Embryonic facial prominence (tissue), 1 donor: ENCODE measurements around the gene C10orf71.

ENCODE experiments used
- DNase-seq: peaks from one replicate; pipeline ENCODE4 v3.0.0-alpha.2; 2016; ENCODE audit errors: extremely low spot score

Gene C10orf71

DNA sequence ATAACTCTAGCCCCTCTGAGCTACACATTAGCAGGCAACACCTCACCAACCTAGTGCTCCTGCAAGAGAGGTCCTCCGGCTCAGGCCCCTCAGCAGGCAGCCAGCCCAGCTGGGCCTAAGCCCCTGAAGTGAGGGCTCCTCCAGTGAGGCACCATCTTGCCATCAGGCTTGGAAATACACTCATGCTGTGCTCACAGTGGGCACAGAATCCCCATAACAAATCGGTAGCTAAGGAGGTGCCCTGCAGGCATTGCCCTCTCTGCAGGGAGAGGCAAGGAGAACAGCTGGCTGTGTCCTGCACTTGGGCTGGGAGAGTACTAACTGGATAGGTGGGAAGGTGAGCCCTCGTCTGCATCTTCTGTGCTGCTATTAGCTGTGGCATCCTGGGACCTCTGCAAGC lies 3.7 kb upstream of the C10orf71 start:
- DNase-seq = no peak

DNA sequence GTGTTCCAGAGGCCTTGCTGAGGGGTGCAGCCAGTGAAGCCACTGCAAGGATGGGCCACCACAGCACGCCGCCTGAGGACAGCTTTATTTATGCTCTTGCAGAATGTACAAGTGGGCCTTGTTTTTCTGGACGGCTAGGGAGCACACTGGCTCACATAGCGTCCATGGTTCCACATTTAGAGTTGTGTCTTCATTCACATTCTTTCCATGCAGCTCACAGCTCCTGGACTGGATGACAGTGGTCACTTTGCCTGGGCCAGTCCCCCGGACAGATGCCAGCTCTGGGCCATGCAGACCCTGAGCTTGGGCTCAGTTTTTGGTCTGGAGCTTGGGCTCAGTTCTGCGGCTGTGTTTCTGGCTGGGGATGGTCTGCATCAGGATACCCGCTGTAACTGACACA lies 2.6 kb upstream of the C10orf71 start:
- DNase-seq = no peak

DNA sequence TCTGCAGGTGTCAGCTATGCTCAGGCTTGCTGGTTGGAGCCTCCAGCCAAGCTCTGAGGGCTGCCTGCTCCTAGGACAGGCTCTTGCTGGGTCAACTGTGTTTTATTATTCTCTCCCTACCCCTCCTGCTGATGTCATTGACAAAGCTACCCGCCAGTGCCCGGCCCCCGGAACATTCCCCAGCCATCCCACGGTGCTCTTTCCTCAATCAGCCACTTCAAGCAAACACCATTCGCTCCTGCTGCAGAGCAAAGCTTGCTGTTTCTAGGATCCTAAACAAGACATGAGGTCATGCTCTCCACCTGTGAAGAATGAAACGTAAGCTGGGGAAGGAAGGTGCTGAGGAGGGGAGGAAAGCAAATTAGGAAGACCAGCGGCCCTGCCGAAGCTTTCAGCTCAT lies 2.1 kb upstream of the C10orf71 start:
- DNase-seq = no peak

DNA sequence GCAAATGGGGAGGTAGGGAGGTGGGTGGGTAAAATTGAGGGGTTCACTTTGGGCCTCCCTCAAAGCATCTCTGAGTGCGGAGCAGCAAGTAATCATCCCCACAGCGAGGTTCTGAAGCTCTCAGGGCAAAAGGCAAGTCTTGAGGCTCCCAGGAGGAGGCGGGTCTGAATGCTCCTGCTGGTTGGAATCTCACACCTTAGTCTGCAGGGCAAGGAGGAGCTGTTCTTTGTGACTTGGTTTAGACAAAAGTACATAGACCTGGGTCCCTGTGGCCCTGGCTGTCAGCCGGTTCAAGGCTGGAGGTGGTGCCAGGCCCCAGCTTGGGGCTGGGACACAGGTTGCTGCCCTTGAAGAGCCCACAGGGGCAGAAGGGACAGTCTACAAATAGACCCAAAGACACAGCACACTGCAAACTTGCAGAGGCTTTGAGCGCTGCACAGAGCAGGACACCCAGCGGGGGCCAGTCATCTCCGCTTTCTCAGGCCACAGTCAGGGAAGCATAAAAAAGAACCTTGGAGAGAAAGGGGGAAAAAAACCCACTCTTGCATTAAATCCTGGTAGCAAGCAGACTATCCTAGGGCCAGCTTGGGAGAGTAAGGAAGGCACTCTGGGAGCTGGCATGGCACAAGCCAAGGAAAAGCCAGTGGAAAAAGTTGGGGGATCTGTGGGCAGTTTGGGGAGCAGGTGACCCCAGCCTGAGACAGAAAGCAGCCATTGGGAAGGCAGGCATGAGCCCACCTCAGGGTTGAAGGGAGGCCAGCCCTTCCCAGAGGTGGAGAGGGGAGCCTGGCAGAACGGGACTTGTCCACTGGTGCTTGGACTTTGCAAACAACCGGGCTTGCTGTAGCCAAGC lies 926 bp upstream of the C10orf71 start:
- no peak for DNase-seq

DNA sequence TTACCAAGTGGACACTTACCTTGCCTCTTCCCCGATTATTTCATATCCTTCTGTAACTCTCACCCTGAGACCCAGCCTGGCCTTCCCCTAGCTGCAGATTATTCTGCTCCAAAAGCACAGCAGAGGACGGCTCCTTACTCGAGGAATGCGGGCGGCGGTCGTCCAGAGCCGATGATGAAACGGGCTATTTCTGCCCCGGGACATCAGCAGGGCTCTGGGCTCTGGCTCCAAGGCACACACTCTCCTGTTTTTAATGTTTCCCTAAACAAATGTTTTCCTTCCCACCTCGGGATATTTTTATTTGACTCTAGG lies 343 bp upstream of the C10orf71 start:
- no peak for DNase-seq

DNA sequence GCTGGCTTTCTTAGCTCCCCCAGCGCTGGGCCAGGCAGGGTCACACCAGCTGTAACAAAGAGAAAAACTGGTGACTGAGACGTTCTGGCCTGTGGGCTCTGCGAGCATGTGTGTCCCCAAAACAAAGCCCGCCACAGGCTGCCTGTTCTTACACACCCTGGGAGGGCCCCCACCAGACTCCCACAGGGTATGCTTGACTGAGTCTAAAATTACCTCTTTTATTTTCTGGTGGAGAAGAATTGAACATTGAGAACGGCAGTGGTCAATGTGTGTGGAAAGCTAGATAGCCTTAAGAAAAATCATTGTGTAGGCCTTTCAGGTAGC lies 808 bp downstream of the C10orf71 start:
- DNase-seq = no peak

DNA sequence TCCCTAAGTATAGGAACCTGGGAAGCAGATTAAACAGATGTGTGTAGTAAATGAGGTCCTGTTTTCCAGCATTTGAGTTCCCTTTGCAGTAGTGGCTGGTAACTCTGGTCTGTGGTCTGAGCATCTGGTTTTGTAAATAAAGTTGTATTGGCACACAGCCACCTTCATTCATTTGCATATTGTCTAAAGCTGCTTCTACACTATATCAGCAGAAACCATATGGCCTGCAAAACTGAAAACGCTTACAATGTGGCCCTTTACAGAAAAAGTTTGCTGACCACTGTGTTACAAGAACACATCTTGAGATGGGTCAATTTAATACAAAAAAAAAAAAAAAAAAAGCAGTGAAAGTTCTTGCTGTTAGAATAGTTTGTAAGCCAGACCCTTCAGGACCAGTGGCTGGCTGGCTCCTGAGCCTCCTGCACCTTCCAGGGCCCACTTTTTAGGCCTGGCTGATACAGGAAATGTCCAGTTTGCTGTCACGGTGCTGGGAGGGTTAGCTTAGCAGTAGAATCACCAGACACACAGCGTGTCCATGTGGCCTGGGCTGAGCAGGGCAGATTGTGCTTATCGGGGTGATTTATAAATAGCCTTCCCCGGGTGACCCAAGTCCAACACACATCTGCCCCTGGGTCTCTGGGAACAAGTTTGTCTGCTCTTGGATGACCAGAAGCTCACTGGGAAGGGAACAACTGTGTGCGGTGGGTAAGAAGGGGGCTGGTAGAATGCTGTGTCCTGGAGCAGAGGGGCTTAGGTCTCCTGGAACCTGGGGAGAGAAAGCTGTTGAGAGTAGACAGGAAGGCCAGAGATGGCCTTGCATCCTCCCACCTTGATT lies 1.4 kb downstream of the C10orf71 start:
- no peak for DNase-seq

DNA sequence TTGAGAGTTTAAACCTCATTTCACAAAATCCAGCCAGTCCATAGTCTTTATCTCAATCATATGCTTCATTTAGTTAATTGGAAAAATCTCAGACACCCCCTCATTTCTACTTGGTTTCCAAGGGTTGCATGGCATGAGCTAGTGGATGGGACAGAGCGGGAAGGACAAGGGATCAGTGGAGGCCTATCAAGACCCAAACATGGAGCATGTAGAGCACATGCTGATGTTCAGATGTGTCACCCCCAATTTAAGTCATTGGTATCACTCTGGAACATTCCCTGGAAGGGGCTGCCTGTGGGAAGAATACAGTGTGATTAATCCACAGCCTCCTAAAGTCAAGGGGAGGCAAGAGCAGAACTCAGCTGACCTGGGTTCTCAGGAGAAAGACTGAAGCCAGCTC lies 2.3 kb downstream of the C10orf71 start:
- DNase-seq = no peak

DNA sequence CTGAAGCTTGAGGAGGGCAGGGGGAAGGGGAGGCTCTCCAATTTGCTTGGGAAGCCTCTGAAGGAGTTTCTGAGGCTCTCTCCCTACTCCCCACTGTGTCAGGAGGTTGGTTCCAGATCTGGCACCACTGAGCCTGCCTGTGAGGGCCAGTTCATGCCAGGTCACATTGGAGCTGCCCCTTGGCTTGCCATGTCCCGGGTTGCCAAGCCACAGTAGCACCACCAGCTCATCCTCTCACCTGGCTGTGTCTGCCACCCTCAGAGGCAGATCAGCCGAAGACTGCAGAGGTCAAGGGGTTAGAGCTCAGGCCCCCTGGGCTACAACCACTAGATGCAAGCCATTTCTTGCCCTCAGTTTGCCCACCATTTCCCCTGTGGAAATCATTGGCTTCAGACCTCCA lies 3.1 kb downstream of the C10orf71 start:
- DNase-seq = no peak

DNA sequence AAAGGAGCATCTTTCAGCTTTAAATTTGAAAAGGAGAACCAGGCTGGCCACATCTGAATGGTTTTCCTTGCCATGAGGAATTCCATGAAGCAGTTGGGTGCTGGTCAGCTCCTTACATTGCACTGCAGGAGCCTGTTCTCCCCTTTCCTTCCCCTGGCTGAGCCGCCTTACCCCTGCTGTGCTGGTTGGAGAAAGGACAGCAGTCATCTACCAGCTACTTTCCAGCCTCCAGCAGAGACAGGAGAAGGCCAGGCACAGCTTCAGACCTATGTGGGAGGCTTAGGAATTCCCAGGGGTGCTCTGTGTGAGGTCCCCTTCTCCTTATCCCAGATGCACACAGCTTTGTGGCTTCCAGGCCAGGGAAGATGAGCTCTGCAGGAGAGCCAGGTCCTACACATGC lies 4.7 kb downstream of the C10orf71 start:
- no peak for DNase-seq

DNA sequence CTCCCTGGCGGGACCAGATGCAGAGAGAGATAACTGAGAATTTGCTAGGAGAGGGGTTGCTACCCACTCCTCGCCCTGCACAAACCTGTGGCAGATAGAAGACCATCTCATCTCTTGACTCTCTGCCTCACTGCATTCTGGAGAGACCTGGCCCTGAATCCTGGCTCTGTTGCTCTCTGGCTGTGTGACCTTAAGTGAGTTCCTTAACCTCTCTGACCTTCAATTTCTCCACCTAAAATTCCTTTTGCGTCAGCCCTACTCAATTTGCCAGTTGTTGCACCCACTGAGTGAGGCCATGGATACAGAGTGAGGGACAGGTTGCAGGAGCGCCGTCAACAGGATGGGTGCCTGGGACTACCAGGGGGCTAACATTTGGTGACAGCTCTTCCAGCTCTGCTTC lies 5.2 kb downstream of the C10orf71 start:
- no peak for DNase-seq

DNA sequence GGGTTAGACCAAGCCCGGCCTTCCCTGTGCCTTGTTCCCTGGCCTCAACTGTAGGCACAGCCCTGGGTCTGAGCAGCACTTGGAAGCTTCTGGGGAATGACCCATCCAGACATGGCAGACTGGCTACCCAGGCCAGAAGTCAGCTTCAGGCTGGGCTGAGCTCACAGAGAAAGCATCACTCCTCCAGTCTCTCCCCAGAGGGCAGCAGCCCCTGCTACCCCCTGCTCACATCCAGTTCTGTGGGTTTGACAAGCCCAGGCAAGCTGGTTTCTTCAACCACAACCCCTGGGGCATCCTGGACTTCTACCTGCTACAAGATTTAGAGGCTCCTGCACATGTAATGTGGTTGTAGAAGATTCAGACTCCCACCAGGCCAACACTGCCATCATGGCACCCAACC lies 9.0 kb downstream of the C10orf71 start:
- no peak for DNase-seq

DNA sequence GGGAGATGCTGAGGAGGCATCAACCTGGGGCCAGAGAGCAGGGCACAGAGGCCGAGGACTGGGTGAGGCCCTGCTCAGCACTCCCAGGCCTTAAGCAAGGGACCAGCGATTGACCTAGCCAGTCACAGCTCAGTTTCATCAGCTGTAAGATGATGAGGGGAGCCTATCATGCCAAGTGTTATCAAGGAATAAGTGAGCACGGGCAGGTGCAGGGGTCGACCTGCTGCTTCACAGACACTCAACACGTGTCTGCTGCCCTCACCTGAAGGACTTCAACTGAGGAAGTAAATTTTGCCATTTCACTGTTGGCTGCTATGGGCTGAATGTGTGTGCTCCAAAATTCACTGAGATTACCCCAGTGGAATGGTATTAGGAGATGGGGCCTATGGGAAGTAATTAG lies 9.9 kb downstream of the C10orf71 start:
- no peak for DNase-seq

DNA sequence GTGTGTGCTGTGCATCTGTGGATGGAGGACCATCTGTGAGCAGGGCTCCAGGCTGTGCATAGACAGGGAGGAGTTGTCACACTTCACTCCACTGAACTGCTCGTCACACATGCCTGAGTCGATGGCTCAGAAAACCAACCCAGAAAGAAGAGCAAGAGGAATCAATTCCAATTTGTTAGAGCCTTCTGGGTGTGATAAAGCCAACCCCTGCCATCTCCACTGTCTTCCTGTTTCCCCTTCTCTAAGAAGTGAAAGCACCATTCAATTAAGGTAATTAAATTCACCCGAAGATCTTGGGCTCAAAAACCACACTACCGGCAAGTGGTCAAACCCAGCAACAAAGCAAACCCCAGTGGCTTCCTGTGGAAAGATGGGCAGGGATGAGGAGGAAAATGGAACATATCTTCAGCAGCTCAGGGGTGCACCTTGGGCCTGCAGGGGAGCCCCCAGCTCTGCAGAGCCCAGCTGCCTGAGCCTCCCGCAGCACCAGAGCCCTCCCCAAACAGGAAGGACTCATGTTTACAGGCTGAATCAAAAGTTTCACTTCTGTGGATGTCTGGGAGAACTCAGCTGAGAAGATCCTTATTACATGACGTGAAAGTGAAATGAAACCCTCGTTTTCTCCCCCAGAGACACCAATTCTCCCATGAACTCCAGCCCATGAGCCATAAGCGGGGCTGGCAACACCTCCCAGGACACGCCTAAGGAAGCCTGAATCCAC lies 10.9 kb downstream of the C10orf71 start:
- no peak for DNase-seq

DNA sequence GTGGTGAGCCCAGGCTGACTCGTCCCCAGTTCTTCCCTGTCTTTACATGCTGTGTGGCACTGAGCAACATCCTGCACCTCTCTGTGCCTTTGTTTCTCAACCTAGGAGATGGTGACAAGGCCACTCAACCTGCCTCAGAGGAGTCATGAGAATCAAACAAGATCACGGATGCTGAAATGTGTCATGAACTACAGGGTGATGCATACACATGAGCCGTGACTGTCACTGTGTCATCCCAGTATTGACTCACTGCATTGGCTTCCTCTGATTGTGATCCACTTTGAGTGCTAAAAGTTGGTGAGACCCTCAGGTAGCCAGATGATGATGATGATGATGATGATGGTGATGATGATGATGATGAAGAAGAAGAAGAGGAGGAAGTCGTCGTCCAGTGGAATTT lies 11.5 kb downstream of the C10orf71 start:
- no peak for DNase-seq

DNA sequence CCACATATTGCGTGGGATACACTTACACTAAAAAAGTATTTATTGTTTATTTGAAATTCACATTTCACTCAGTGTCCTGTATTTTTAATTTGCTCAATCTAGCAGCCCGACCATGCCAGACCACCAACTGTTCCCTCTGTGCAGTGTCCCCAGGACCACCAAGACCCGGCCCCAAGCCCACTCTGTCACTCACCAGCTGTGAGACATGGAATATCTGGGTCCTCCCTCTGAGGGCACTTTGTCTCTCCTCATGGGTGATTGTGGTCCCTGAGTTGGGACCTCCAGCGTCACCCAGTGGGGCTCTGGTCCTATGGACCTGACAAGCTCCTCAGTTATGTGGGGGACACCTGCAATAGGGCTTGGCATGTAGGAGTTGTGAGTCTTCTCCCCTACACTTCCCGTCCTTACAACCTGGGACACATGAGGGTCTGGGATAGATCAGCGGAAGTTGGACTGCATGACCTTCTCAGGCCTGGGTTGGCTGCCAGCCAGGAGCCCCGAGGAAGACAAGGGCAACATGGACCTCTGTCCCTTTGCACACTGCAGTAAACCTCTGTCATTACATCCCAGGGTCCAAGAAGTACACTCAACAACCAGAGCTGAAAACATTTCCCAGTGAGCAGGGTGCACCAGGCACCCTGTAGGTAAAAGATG lies 12.1 kb downstream of the C10orf71 start:
- no peak for DNase-seq

DNA sequence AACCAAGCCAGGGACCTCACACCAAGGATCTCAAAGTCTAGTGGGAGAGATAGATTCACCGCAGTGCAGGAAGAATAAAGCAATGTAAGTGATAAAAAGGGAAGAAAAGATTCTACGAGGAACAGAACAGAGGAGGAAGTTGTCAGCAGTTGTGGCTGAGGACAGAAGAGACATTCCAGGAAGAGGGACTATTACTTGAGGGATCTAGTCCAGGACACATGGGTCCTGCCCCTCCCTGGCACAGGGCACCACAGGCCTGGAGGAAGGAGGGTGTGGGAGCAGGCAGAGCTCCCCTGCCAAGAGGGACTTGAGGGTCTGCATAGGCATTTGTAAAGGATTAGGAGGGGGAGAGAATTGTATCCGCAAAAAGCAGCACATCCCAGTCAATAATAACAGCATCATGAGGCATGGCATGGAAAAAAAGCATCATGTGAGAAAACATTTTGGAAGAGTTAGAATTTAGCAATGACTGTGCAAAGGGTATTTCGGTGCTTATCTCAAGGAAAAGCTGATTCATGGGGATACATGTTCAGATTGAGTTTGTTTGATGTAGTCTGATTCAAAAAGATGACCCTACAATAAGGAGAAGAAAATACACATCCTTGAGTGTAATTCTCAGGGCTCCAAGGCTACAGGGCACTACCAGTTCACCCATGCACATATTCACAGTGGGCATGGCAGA lies 12.7 kb downstream of the C10orf71 start:
- DNase-seq = no peak

DNA sequence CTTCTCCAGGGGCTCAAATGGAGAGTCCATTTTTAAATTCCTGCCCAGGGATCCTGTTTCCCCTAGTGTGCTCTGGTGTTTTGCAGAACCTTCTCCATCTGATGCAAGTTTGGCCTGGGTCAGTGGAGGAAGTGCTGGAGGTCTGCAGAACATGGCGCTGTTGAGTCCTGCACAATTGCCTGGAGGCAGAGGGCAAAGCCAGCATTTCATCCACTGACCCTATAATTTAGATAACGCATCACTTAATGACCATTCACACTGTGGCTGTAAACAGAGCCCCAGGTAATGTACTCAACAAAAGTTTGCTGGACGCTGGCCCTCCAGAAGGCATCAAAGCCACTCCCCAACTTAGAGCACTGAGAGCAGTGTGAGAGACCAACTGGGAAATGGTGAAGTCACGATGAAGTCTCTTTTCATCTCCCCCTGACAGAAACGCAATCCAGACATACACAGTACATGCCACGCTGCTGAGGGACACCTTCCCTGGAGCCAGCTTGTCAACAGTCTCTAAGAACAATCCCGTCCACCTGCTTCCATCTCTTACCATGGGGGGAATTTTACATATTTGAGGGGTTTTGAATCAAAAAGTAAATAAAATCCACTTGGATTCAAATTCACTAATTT lies 13.4 kb downstream of the C10orf71 start:
- no peak for DNase-seq

DNA sequence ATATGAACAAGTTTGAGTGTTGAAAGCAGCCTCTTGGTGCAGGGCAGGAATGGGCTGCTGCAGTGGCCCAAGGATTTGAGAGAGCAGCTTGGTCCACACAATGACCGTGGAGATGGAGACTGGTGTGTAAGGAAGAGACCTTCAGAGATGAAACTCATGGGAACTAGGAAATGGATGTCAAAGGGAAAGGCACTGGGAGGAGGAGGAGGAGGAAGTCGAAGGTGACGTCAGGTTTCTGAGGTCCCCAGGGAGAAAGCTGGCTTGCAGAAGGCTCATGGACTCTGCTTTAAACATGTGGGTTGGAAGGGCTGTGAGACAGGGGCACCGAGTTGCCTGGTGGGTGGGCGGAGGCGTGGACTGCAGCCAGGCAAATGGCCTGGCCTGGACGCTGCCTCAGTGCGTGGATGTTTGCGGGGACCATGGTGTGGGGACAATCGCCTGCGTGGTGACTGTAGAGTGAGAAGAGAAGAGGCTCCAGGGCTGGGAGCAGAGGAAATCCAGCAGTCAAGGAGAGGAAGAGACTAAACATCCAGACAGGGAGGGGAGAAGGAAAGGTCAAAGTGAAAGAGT lies 14.6 kb downstream of the C10orf71 start:
- DNase-seq = no peak

DNA sequence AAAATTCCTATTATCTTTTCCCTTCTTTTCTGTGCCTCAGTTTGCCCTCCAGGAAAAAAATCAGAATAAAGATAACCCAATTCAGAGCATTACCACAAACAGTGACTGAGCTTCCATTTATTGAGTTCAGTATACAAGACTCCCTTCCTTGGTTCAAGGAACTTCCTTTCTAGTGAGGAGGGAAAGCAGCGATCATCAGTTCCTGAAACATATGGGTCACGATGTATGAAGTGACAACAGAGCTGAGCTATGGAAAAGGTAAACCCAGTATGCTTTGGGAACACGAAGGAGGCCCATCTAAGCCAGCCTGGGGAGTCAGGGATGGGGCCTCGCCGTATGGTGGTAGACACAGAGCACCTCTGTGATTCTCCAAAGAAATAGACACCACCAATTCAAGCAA lies 15.8 kb downstream of the C10orf71 start:
- DNase-seq = no peak

DNA sequence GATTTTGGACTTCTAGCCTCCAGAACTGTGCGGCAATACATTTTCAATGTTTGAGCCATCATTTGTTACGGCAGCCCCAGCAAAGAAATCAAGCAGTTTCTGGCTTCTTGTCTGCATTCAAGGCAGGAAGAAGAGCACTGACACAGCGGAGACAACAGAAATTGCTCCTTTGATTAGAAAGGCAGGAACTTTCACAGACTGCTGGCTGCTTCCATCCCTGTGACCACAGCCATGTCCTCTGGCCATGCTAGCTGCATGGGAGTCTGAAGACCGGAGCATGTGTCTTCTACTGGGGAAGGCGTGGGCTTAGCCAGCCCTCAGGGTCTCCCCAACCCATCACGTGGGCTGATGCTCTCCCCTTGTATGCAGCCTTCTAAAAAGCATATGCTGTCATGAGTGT lies 19.1 kb downstream of the C10orf71 start:
- no peak for DNase-seq
